ENCODE data around the gene STIM2. TPM values are rescaled to one million over a fixed set of nuclear protein-coding genes. Genes with fewer than 3 reads are reported as not detected.
A peak's percentile ranks its signal among the peaks of the same experiment; 100 is the strongest.

The STIM2 gene
- total RNA-seq, 6 experiments from 2014 or later: 9.1 to 14.6 (median 9.6) TPM

- 72% methylated on average over 7 of the region's 7 CpGs for WGBS (ENCODE audit: insufficient coverage, low coverage, low lambda C conversion rate, missing lambda C conversion rate)
- no peaks in the 10 kb centered on the region for H3K4me1 ChIP-seq
- no peak overlapping the region for H3K27ac ChIP-seq
- no peak for DNase-seq
- TF ChIP-seq POLR2A (IDR thresholded peaks at IDR 0.05): no peak
- no peak for TF ChIP-seq CTCF (IDR thresholded peaks at IDR 0.05)
- H3K36me3 ChIP-seq: no peaks in the 10 kb centered on the region
- ATAC-seq: no peak
- intact Hi-C loops (cut with DNase I): no loop called here
- no peaks in the 10 kb centered on the region for H3K9me3 ChIP-seq
- H3K27me3 ChIP-seq: no peaks in the 10 kb centered on the region
- no peak overlapping the region for H3K4me3 ChIP-seq
These were observed 201.6 kb downstream of the STIM2 start for GRCh38 chr4:27062256-27062655.

- DNase-seq (peak in 2 of 3 donors; percentile 48 to 53), ATAC-seq (peak; percentile 43 to 85 (median 61))
- TF ChIP-seq CTCF (IDR thresholded peaks at IDR 0.05) (no peak), POLR2A (IDR thresholded peaks at IDR 0.05) (no peak)
- no peaks in the 10 kb centered on the region for H3K9me3 ChIP-seq
- H3K4me1 ChIP-seq: no peaks in the 10 kb centered on the region
- H3K27ac ChIP-seq: no peak overlapping the region
- WGBS (ENCODE audit: insufficient coverage, low coverage, low lambda C conversion rate, missing lambda C conversion rate): 47% methylated on average over 3 of the region's 3 CpGs
- no peak overlapping the region for H3K4me3 ChIP-seq
- H3K27me3 ChIP-seq: no peaks in the 10 kb centered on the region
- intact Hi-C loops (cut with DNase I): no loop called here
- H3K36me3 ChIP-seq: no peaks in the 10 kb centered on the region
These were observed 205.9 kb downstream of the STIM2 start for GRCh38 chr4:27066591-27066990.

- TF ChIP-seq CTCF (IDR thresholded peaks at IDR 0.05): no peak
- TF ChIP-seq POLR2A (IDR thresholded peaks at IDR 0.05): no peak
- Histone ChIP-seq H3K27me3 (no peaks in the 10 kb centered on the region), H3K4me3 (no peak overlapping the region), H3K27ac (no peak overlapping the region), H3K36me3 (no peaks in the 10 kb centered on the region), H3K9me3 (no peaks in the 10 kb centered on the region), H3K4me1 (no peaks in the 10 kb centered on the region)
- DNase-seq: peak in 1 of 3 donors; percentile 36
- no peak for ATAC-seq
- intact Hi-C loops (cut with DNase I): no loop called here
- WGBS (ENCODE audit: insufficient coverage, low coverage, low lambda C conversion rate, missing lambda C conversion rate): 42% methylated on average over 10 of the region's 14 CpGs
These were observed 207.7 kb downstream of the STIM2 start for GRCh38 chr4:27068151-27068867.

All from right lobe of liver (tissue), 6 donors.